ENCODE data around the gene SPACDR. TPM values are rescaled to one million over a fixed set of nuclear protein-coding genes. Genes with fewer than 3 reads are reported as not detected.
A peak's percentile ranks its signal among the peaks of the same experiment; 100 is the strongest.

Gene SPACDR
- total RNA-seq, 6 experiments from 2014 or later, result 0.66 to 1.6 (median 1.0) TPM

- no peak for TF ChIP-seq CTCF (IDR thresholded peaks at IDR 0.05)
- H3K27ac Mint-ChIP-seq, result no peak overlapping the region
- no peak overlapping the region for H3K4me3 Mint-ChIP-seq
- H3K36me3 Mint-ChIP-seq (ENCODE audit: low read depth), result no peaks in the 10 kb centered on the region
- H3K4me1 Mint-ChIP-seq (ENCODE audit: low read depth), result peaks cover 12% of the 10 kb centered on the region; the same call in 1 of the 2 replicates
- no peak for DNase-seq
- no peaks in the 10 kb centered on the region for H3K9me3 Mint-ChIP-seq
- H3K27me3 Mint-ChIP-seq (ENCODE audit: insufficient read depth), result peaks cover 2% of the 10 kb centered on the region
These were observed 22.8 kb upstream of the SPACDR start for GRCh38 chr7:100486753-100487446.

- TF ChIP-seq CTCF (IDR thresholded peaks at IDR 0.05), result no peak
- Mint-ChIP-seq H3K9me3 (no peaks in the 10 kb centered on the region), H3K36me3 (ENCODE audit: low read depth) (no peaks in the 10 kb centered on the region), H3K27me3 (ENCODE audit: insufficient read depth) (peaks cover 2% of the 10 kb centered on the region), H3K27ac (no peak overlapping the region), H3K4me3 (no peak overlapping the region), H3K4me1 (ENCODE audit: low read depth) (peaks cover 12% of the 10 kb centered on the region; the same call in 1 of the 2 replicates)
- no peak for DNase-seq
These were observed 22.1 kb upstream of the SPACDR start for GRCh38 chr7:100486111-100486636.

- no peaks in the 10 kb centered on the region for H3K9me3 Mint-ChIP-seq
- H3K4me3 Mint-ChIP-seq, result no peak overlapping the region
- no peaks in the 10 kb centered on the region for H3K36me3 Mint-ChIP-seq (ENCODE audit: low read depth)
- H3K4me1 Mint-ChIP-seq (ENCODE audit: low read depth), result peaks cover 12% of the 10 kb centered on the region; the same call in 1 of the 2 replicates
- H3K27me3 Mint-ChIP-seq (ENCODE audit: insufficient read depth), result peaks cover 2% of the 10 kb centered on the region
- no peak overlapping the region for H3K27ac Mint-ChIP-seq
- DNase-seq, result no peak
- TF ChIP-seq CTCF (IDR thresholded peaks at IDR 0.05), result no peak
These were observed 21.4 kb upstream of the SPACDR start for GRCh38 chr7:100485471-100485876.

- Mint-ChIP-seq H3K36me3 (ENCODE audit: low read depth) (no peaks in the 10 kb centered on the region), H3K9me3 (no peaks in the 10 kb centered on the region), H3K4me1 (ENCODE audit: low read depth) (peaks cover 12% of the 10 kb centered on the region; the same call in 1 of the 2 replicates), H3K4me3 (peak overlapping the region; percentile 4; the same call in 1 of the 2 replicates), H3K27me3 (ENCODE audit: insufficient read depth) (peaks cover 2% of the 10 kb centered on the region), H3K27ac (no peak overlapping the region)
- no peak for DNase-seq
- TF ChIP-seq CTCF (IDR thresholded peaks at IDR 0.05), result no peak
These were observed 20.6 kb upstream of the SPACDR start for GRCh38 chr7:100484673-100485045.

GRCh38 chr7:100483722-100484672 lies 19.9 kb upstream of the SPACDR start, which contains the start of gene NYAP1:
Gene NYAP1, plus strand, starts transcription at chr7:100483927. Its CDS starts 1,385 bp downstream, at chr7:100485312.
- Mint-ChIP-seq H3K4me3 (peak within 1 kb of the TSS; percentile 86), H3K27me3 (ENCODE audit: insufficient read depth) (peaks cover 2% of the 10 kb centered on the region), H3K36me3 (ENCODE audit: low read depth) (no peaks in the 10 kb centered on the region), H3K4me1 (ENCODE audit: low read depth) (peaks cover 16% of the 10 kb centered on the region; the same call in 1 of the 2 replicates), H3K9me3 (no peaks in the 10 kb centered on the region), H3K27ac (peak within 1 kb of the TSS; percentile 33; the same call in 1 of the 2 replicates)
- TF ChIP-seq CTCF (IDR thresholded peaks at IDR 0.05), result no peak
- DNase-seq, result no peak
